ENCODE data around the gene MAML2.

The MAML2 gene

DNA sequence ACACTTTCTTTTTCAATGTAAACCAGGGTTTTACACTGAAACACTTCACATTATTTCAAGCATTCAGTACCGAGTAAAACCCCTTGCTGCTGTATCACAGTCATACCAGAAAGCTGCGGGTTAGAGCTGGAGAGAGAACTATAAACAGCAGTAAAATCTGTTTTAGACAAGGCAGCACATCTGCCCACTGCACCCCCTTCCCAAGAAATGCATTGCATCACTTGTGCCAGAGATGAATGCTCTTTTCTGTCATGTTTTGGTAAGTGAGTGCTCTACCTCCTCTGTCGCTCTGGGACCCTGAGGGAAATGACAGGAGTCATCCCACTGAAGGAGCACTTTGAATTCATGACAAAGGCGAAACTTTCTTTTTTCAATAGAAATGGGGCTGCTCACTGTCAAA is 107.2 kb downstream of the MAML2 start:
- Histone ChIP-seq H3K4me1 (ENCODE audit: control insufficient read depth, insufficient read depth, low read length, poor library complexity, severe bottlenecking) (peaks cover 40% of the 10 kb centered on the region), H3K36me3 (ENCODE audit: control insufficient read depth, insufficient read depth, low read length) (peaks cover 11% of the 10 kb centered on the region), H3K9me3 (ENCODE audit: control insufficient read depth, low read length) (no peaks in the 10 kb centered on the region), H3K27ac (ENCODE audit: low read depth, low read length, severe bottlenecking) (no peak overlapping the region), H3K4me3 (ENCODE audit: extremely low read depth, insufficient read depth, low read length, poor library complexity, severe bottlenecking) (no peak overlapping the region)
- WGBS, 2 experiments (ENCODE audit: insufficient coverage in 2 of 2): 92 to 100% methylated on average over 1 to 2 of the region's 4 CpGs

DNA sequence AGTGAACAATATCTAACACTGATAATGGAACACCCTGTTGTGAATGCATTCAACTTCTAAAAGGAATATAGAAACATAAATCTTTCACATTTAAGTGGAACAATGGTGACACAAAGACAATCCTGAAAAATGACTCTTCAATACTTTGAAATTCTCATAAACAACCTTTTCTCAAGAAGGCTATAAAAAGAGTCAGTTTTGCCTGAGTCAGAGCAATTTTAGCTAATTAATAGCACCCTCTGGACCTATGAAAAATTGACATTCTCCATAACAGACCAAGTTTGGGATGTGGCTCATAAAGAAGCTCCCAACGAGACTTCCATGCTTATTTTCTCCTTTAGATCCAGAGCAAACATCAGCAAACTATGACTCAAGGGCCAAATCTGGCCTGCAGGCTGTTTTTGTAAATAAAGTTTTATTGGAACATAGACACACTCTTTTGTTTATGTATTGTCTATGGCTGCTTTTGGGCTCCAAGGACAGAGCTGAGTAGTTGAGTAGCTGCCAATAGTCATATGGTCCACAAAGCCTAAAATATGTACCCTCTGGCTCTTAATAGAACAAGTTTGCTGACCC is 108.0 kb downstream of the MAML2 start:
- Histone ChIP-seq H3K4me1 (ENCODE audit: control insufficient read depth, insufficient read depth, low read length, poor library complexity, severe bottlenecking) (peaks cover 45% of the 10 kb centered on the region), H3K27ac (ENCODE audit: low read depth, low read length, severe bottlenecking) (no peak overlapping the region), H3K9me3 (ENCODE audit: control insufficient read depth, low read length) (no peaks in the 10 kb centered on the region), H3K4me3 (ENCODE audit: extremely low read depth, insufficient read depth, low read length, poor library complexity, severe bottlenecking) (no peak overlapping the region), H3K36me3 (ENCODE audit: control insufficient read depth, insufficient read depth, low read length) (peaks cover 11% of the 10 kb centered on the region)
- no CpG with 5 or more reads among the region's 1 CpG for WGBS, 2 experiments (ENCODE audit: insufficient coverage in 2 of 2)

DNA sequence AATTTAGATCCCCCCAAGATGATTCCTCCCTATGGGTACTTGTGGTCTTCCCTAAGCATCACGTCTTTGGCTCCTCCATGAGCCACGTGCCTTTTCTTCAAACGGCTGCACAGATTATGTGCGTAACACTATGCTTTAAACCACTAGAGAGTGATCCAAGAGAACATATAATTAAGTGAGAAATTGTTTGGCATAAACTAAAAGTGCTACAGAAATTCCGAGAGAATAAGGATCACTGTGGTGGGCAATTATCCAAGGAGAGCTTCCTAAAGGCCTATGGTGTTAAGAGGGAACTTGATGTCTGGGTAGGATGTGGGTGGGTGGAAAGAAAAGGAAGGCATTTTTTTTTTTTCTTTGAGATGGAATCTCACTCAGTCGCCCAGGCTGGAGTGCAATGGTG is 110.9 kb downstream of the MAML2 start:
- H3K27ac ChIP-seq (ENCODE audit: low read depth, low read length, severe bottlenecking): no peak overlapping the region
- no peaks in the 10 kb centered on the region for H3K9me3 ChIP-seq (ENCODE audit: control insufficient read depth, low read length)
- H3K36me3 ChIP-seq (ENCODE audit: control insufficient read depth, insufficient read depth, low read length): peaks cover 11% of the 10 kb centered on the region
- peaks cover 44% of the 10 kb centered on the region for H3K4me1 ChIP-seq (ENCODE audit: control insufficient read depth, insufficient read depth, low read length, poor library complexity, severe bottlenecking)
- no peak overlapping the region for H3K4me3 ChIP-seq (ENCODE audit: extremely low read depth, insufficient read depth, low read length, poor library complexity, severe bottlenecking)
- WGBS, 2 experiments (ENCODE audit: insufficient coverage in 2 of 2): 94 to 100% methylated on average over 2 of the region's 6 CpGs

DNA sequence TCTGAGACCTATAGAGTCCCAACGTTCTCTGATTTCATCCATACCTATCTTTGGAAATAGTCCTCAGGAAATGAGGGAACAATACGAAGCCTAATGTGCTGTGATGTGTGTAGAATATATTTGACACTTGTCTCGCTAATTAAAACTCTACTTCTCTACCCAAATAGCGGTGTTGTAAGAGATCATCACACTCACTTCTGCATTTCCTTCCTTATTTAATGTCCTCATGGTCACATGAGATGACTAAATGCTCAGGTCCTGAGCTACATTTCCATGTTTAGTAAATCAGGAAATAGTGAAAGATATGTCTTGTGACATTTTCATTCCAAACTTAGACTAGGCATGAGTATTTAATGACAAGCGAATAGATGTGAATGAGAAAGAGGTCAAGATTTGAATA is 112.3 kb downstream of the MAML2 start:
- WGBS, 2 experiments (ENCODE audit: insufficient coverage in 2 of 2): 100% methylated on average over 2 of the region's 5 CpGs; no CpG with 5 or more reads in 1 of the 2 experiments
- H3K27ac ChIP-seq (ENCODE audit: low read depth, low read length, severe bottlenecking): no peak overlapping the region
- H3K4me3 ChIP-seq (ENCODE audit: extremely low read depth, insufficient read depth, low read length, poor library complexity, severe bottlenecking): no peak overlapping the region
- H3K9me3 ChIP-seq (ENCODE audit: control insufficient read depth, low read length): no peaks in the 10 kb centered on the region
- peaks cover 32% of the 10 kb centered on the region for H3K4me1 ChIP-seq (ENCODE audit: control insufficient read depth, insufficient read depth, low read length, poor library complexity, severe bottlenecking)
- H3K36me3 ChIP-seq (ENCODE audit: control insufficient read depth, insufficient read depth, low read length): peaks cover 11% of the 10 kb centered on the region

DNA sequence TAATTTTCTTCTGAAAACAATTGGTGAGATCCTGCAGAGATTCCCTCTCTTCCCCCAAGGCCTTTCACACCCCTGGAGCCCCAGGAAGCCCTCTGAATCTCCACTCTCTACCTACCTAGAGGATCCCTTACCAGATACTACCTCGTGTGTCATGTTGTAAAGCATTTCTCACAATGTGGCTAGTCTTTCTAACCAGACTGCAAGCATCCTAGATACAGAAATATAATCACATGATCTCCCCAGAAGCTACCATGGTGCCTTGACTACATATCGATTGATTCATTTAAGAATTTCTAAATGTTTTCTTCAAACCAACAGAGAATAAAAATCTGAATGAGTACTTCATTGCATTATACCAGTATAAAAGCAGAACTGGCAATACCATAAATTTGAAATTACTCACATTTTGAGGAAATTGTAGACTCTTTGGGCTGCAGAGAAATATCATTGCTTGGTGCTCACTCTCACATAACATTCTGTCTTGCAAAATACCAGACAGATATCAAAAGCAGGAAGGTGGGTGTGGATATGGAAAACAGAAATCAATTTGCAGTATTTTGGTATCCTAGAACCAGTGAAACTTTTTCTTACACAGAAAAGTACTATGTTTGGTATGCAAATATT is 113.5 kb downstream of the MAML2 start:
- Histone ChIP-seq H3K27ac (ENCODE audit: low read depth, low read length, severe bottlenecking) (peak overlapping the region; percentile 91), H3K36me3 (ENCODE audit: control insufficient read depth, insufficient read depth, low read length) (peaks cover 17% of the 10 kb centered on the region)
- WGBS, 2 experiments (ENCODE audit: insufficient coverage in 2 of 2): 30 to 75% methylated on average over 1 to 2 of the region's 2 CpGs

DNA sequence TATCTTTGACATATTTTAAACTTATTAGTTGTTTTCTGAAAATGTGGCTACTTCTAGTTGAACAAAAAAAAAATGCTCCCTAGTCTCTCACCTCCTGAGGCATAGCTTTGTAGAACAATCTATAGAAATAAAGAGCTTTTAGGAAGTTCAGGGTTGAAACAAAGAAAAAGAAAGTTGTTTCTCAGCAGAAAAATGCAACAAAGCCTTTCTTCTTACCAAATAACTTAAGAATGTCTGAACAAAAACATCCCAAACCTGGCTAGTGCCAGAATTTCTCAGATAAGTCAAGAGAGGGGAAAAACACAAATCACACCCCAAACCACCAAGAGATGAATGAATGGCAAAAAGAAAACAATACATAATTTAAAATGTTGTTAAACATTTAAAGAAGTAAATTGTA is 114.1 kb downstream of the MAML2 start:
- Histone ChIP-seq H3K27ac (ENCODE audit: low read depth, low read length, severe bottlenecking) (peak overlapping the region; percentile 91), H3K4me1 (ENCODE audit: control insufficient read depth, insufficient read depth, low read length, poor library complexity, severe bottlenecking) (peaks cover 27% of the 10 kb centered on the region), H3K36me3 (ENCODE audit: control insufficient read depth, insufficient read depth, low read length) (peaks cover 14% of the 10 kb centered on the region), H3K9me3 (ENCODE audit: control insufficient read depth, low read length) (no peaks in the 10 kb centered on the region), H3K4me3 (ENCODE audit: extremely low read depth, insufficient read depth, low read length, poor library complexity, severe bottlenecking) (no peak overlapping the region)

More for the DNA sequence above, 113.5 kb downstream of the MAML2 start:
- H3K4me3 ChIP-seq (ENCODE audit: extremely low read depth, insufficient read depth, low read length, poor library complexity, severe bottlenecking): no peak overlapping the region
- H3K9me3 ChIP-seq (ENCODE audit: control insufficient read depth, low read length): no peaks in the 10 kb centered on the region
- peaks cover 27% of the 10 kb centered on the region for H3K4me1 ChIP-seq (ENCODE audit: control insufficient read depth, insufficient read depth, low read length, poor library complexity, severe bottlenecking)

DNA sequence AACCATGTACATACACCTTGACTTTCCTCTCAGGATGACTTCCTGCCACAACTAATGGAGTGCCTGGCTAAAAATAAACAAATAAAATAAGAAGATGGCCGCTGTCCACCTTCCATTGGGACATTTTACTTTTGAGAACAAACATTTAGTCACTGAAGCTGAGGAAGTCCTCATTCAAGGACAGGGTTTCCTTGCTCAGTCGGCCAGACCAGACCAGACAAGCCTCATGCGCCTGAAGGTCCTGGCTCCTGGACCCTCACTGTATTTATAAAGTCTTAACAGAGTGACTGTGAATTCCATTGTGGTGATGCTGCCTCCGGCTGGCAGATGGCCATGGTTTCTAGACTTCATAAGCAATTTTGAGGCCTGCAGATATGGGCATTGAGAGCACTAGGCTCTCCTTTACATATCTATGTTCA is 114.5 kb downstream of the MAML2 start:
- Histone ChIP-seq H3K9me3 (ENCODE audit: control insufficient read depth, low read length) (no peaks in the 10 kb centered on the region), H3K27ac (ENCODE audit: low read depth, low read length, severe bottlenecking) (peak overlapping the region; percentile 91), H3K4me3 (ENCODE audit: extremely low read depth, insufficient read depth, low read length, poor library complexity, severe bottlenecking) (no peak overlapping the region), H3K4me1 (ENCODE audit: control insufficient read depth, insufficient read depth, low read length, poor library complexity, severe bottlenecking) (peaks cover 27% of the 10 kb centered on the region), H3K36me3 (ENCODE audit: control insufficient read depth, insufficient read depth, low read length) (peaks cover 14% of the 10 kb centered on the region)
- 78 to 79% methylated on average over 3 to 4 of the region's 4 CpGs for WGBS, 2 experiments (ENCODE audit: insufficient coverage in 2 of 2)

DNA sequence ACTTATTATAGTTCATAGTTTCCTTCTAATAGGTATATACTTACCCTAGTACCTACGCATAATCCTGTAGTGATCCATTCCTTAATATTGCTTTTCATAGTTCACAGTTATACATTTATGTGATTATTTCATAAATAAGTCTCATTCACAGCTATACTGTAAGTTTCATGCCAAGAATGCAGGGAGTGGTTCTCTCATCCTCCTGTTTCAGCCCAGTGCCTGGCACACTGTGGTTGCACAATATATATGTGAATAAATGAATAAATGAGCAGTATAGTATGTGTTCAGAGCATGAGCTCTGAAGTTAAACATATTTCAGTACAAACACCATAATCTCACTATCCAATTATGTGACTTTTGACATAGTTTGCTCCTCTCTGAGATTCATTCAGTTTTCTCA is 115.8 kb downstream of the MAML2 start:
- H3K9me3 ChIP-seq (ENCODE audit: control insufficient read depth, low read length): no peaks in the 10 kb centered on the region
- no peak overlapping the region for H3K4me3 ChIP-seq (ENCODE audit: extremely low read depth, insufficient read depth, low read length, poor library complexity, severe bottlenecking)
- H3K4me1 ChIP-seq (ENCODE audit: control insufficient read depth, insufficient read depth, low read length, poor library complexity, severe bottlenecking): peaks cover 30% of the 10 kb centered on the region
- peaks cover 14% of the 10 kb centered on the region for H3K36me3 ChIP-seq (ENCODE audit: control insufficient read depth, insufficient read depth, low read length)
- H3K27ac ChIP-seq (ENCODE audit: low read depth, low read length, severe bottlenecking): no peak overlapping the region
- WGBS, 2 experiments (ENCODE audit: insufficient coverage in 2 of 2): no CpG with 5 or more reads among the region's 1 CpG

DNA sequence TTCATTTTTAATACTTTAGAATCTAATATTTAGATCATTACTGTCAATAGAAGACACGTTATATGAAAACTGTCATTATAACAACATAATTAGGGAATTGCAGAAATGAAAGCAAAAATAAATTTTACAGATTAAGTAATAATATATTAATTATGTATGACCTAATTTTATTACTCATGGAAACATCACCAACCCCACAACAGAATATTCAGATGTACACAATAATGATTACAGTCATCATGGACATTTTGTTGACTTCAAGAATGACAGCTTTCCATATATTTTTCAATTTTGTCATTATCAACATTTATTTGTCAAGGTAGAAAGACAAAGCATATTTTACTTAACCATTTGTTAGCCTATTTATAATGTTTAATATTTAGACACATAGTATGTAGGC is 119.9 kb downstream of the MAML2 start:
- peaks cover 7% of the 10 kb centered on the region for H3K36me3 ChIP-seq (ENCODE audit: control insufficient read depth, insufficient read depth, low read length)
- no peaks in the 10 kb centered on the region for H3K9me3 ChIP-seq (ENCODE audit: control insufficient read depth, low read length)
- H3K4me1 ChIP-seq (ENCODE audit: control insufficient read depth, insufficient read depth, low read length, poor library complexity, severe bottlenecking): peaks cover 41% of the 10 kb centered on the region
- H3K4me3 ChIP-seq (ENCODE audit: extremely low read depth, insufficient read depth, low read length, poor library complexity, severe bottlenecking): no peak overlapping the region
- H3K27ac ChIP-seq (ENCODE audit: low read depth, low read length, severe bottlenecking): no peak overlapping the region
- WGBS, 2 experiments (ENCODE audit: insufficient coverage in 2 of 2): no CpG with 5 or more reads among the region's 1 CpG

DNA sequence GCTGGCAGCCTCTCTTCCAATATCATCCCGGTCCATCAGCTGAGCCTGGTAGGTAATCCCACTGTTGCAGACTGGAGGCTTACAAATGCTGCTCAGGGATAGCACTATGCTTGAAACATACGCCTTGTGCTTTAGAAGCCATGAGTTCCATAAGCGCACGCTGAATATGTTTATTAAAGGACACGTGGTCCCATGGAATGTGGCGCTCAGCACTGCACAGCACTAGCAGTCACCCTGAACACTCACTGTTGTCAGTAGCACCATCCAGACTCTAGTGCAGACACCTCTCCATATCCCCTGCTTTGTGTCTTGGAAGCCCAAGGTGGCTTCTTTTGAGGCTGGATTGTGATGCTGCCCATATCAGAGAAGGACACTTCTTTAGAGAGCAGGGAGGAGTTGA is 120.9 kb downstream of the MAML2 start:
- Histone ChIP-seq H3K27ac (ENCODE audit: low read depth, low read length, severe bottlenecking) (peak overlapping the region; percentile 54), H3K36me3 (ENCODE audit: control insufficient read depth, insufficient read depth, low read length) (peaks cover 7% of the 10 kb centered on the region), H3K4me1 (ENCODE audit: control insufficient read depth, insufficient read depth, low read length, poor library complexity, severe bottlenecking) (peaks cover 42% of the 10 kb centered on the region), H3K9me3 (ENCODE audit: control insufficient read depth, low read length) (no peaks in the 10 kb centered on the region), H3K4me3 (ENCODE audit: extremely low read depth, insufficient read depth, low read length, poor library complexity, severe bottlenecking) (no peak overlapping the region)
- 94 to 96% methylated on average over 5 to 6 of the region's 6 CpGs for WGBS, 2 experiments (ENCODE audit: insufficient coverage in 2 of 2)

DNA sequence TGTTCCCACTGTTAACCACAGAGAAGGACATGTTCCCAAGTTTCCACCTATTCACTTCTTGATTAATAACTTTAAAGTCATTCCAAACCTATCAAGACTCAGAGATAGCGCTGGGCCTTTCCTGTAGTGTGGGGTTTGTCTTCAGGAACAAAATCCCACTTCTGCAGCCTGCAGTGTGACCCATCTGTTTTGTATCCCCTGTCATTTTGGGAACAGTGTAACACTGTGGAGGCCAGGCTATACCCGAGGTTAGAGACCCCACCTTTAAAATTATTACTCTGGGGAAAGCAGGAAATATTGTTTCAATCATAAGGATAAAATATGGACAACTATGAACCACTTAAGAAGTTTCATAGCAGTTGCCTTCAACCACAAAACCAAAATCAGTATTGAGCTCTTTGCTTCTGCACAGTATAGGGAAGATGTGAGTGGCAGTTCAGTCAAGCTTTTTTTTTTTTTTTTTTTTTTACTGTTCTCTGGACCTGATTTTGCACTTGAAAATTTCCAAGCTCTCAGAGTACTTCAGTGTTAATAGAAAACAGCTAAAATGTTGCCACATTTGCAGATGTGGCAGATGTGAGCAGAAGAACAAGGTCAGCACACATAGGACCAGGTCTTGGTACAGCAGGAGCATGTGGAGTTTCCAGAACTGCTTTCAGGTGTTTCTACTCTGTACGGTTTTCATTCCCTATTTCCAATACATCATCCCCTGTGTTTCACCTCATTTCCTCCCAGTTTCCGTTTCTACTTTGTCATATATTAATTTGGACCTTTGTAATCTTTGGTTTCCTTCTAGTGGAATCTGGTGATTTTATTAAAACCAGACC is 121.5 kb downstream of the MAML2 start:
- 100% methylated on average over 1 of the region's 4 CpGs for WGBS, 2 experiments (ENCODE audit: insufficient coverage in 2 of 2)
- Histone ChIP-seq H3K36me3 (ENCODE audit: control insufficient read depth, insufficient read depth, low read length) (peaks cover 7% of the 10 kb centered on the region), H3K9me3 (ENCODE audit: control insufficient read depth, low read length) (no peaks in the 10 kb centered on the region), H3K27ac (ENCODE audit: low read depth, low read length, severe bottlenecking) (peak overlapping the region; percentile 54), H3K4me1 (ENCODE audit: control insufficient read depth, insufficient read depth, low read length, poor library complexity, severe bottlenecking) (peaks cover 48% of the 10 kb centered on the region), H3K4me3 (ENCODE audit: extremely low read depth, insufficient read depth, low read length, poor library complexity, severe bottlenecking) (no peak overlapping the region)

All from mesodermal cell (in vitro differentiated cells).